ENCODE data around the gene MT1M. TPM values are rescaled to one million over a fixed set of nuclear protein-coding genes. Genes with fewer than 3 reads are reported as not detected.

MT1M gene
- total RNA-seq, 2 donors from 2014 or later, result 5.2 to 9.9 TPM

- H3K9me3 ChIP-seq, result no peaks in the 10 kb centered on the region
- H3K27ac ChIP-seq, result peak overlapping the region; percentile 92 to 98
- DNase-seq (ENCODE audit: low spot score), result peak; percentile 85
- peak overlapping the region; percentile 60 to 70 for H3K4me3 ChIP-seq
- no peaks in the 10 kb centered on the region for H3K27me3 ChIP-seq
- TF ChIP-seq CTCF (IDR thresholded peaks at IDR 0.05), result no peak
- peaks cover 0 to 63% of the 10 kb centered on the region in 2 donors for H3K4me1 ChIP-seq
- H3K36me3 ChIP-seq, result no peaks in the 10 kb centered on the region
Observed at GRCh38 chr16:56610017-56610608, 22.3 kb upstream of the MT1M start.

GRCh38 chr16:56610609-56611111, 21.8 kb upstream of the MT1M start:
- Histone ChIP-seq H3K27me3 (no peaks in the 10 kb centered on the region), H3K4me1 (peaks cover 0 to 61% of the 10 kb centered on the region in 2 donors), H3K9me3 (no peaks in the 10 kb centered on the region), H3K4me3 (peak overlapping the region in 1 of 2 donors; percentile 70), H3K27ac (peak overlapping the region; percentile 92 to 98), H3K36me3 (no peaks in the 10 kb centered on the region)
- no peak for TF ChIP-seq CTCF (IDR thresholded peaks at IDR 0.05)
- DNase-seq (ENCODE audit: low spot score), result no peak

- Histone ChIP-seq H3K27ac (peak overlapping the region; percentile 92 to 98), H3K36me3 (no peaks in the 10 kb centered on the region), H3K9me3 (no peaks in the 10 kb centered on the region), H3K4me1 (peaks cover 0 to 54% of the 10 kb centered on the region in 2 donors), H3K4me3 (no peak overlapping the region), H3K27me3 (no peaks in the 10 kb centered on the region)
- no peak for TF ChIP-seq CTCF (IDR thresholded peaks at IDR 0.05)
- peak; percentile 91 for DNase-seq (ENCODE audit: low spot score)
Observed at GRCh38 chr16:56611281-56611833, 21.1 kb upstream of the MT1M start.

- H3K27ac ChIP-seq, result no peak overlapping the region
- no peak overlapping the region for H3K4me3 ChIP-seq
- H3K9me3 ChIP-seq, result no peaks in the 10 kb centered on the region
- H3K27me3 ChIP-seq, result no peaks in the 10 kb centered on the region
- H3K4me1 ChIP-seq, result peaks cover 0 to 55% of the 10 kb centered on the region in 2 donors
- DNase-seq (ENCODE audit: low spot score), result no peak
- no peak for TF ChIP-seq CTCF (IDR thresholded peaks at IDR 0.05)
- no peaks in the 10 kb centered on the region for H3K36me3 ChIP-seq
Observed at GRCh38 chr16:56613706-56614105, 18.8 kb upstream of the MT1M start.

GRCh38 chr16:56614549-56614991, 17.9 kb upstream of the MT1M start:
- no peak for DNase-seq (ENCODE audit: low spot score)
- Histone ChIP-seq H3K9me3 (no peaks in the 10 kb centered on the region), H3K27me3 (no peaks in the 10 kb centered on the region), H3K4me3 (no peak overlapping the region), H3K27ac (no peak overlapping the region), H3K4me1 (peaks cover 0 to 53% of the 10 kb centered on the region in 2 donors), H3K36me3 (no peaks in the 10 kb centered on the region)
- TF ChIP-seq CTCF (IDR thresholded peaks at IDR 0.05), result no peak
